HG03095 (cell line): ENCODE data around the gene ERGIC3.

Experiments used
- ATAC-seq: cut with Tn5 transposase; IDR thresholded peaks from one replicate; pipeline ENCODE4 v1.9.1; 2021; ENCODE audit warnings: moderate library complexity; ENCODE audit not compliant: unreplicated experiment

The ERGIC3 gene

DNA sequence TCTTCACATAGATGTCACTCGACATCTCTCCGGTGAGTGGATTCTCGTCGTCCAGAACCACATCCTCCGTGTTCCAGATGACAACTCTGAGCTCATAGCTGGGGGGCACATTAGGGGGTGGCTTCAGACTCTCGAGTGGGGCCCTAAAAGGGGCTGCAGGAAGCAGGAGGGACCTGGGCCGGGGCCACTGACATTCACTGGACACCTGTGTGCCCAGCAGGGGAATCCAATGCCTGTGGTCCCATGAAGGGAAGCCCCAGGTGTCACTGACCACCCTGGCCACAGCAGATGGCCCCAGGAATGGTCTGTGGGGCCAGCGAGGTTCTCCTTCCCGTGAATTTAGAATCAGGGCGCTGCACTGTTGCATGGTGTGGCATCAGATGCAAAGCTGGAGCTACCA lies 18.7 kb downstream of the ERGIC3 start:
- ATAC-seq: no peak

DNA sequence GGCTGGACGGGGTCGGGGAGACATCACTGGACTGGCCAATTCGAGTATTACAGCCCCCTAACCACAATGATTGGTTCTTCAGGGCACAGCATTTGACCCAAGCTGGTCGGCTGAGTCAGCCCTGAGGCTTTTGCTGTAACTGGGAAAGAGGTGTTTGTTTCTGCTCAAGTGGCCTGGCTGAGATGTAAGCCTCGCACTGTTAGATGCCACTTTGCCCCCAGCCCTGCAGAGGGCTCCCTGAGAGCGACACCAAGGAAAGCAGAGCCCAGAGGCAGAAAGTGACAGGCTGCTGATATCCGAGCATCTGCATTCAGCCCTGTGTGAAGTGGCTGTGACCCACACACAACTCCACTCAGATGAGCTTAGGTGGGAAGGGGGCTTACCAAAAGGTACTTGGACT lies 19.4 kb downstream of the ERGIC3 start:
- no peak for ATAC-seq

DNA sequence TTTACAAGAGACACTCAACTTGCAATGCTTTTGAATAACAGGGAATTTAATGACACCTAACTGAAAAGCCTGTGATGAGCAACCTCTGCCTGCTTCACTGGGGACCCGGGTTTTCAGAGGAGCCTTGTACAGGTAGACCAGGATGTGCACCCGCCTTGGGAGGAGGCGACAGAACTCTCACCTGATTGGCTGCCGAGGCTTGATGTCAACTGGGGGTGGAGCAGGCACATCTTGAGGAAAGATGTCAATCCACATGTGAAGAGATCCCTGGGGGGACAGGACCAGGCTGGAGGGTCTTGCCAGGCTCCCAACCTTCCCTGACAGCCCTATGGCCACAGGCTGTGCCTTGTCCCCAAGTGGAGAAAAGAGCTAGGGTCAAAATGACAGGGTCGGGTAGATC lies 19.8 kb downstream of the ERGIC3 start:
- ATAC-seq: no peak

DNA sequence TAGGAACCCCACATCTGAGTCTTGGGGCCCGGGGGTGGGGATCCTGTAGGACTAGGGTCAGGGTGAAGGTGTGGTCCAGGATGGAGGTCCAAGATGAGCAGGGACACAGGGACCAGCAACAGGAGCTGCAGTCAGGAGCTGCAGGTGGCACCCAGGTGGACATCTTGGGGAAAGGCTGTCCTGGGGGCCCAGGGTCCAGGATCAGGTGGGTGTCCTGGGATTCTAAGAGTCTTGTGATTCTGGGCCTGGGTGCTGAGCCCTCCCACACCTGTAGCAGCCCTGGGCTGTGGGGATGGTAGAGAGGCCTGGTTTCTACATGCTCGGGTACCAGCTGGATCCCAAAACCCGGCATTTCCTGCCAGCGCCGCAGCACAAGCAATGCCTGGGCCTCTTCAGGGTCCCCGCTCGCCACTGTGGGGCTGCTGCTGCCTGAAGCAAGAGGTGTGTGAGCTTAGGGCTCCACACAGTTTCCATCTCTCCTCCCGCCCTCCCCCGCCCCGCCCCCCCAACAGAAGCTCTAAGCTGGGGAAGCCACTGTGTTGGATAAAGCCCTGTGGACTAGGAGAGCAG lies 20.7 kb downstream of the ERGIC3 start:
- ATAC-seq: no peak

DNA sequence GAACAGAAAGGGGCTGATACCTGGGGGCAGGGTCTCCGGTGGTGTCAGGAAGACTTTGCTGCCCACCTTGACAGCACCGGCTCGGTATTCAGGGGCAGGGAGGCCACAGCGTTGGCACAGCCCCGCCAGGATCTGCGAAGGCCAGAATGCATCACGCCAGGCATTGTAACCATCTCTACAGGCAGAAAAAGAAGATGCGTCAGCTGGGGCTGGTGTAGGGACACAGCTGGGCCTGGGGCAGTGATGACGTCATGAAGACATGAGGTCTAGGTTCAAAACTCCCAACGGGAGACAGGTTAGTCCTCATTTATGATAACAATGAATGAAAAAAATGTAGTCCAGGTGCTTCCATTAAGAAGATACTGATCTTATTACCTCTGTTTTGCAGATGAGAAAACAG lies 22.0 kb downstream of the ERGIC3 start:
- no peak for ATAC-seq

DNA sequence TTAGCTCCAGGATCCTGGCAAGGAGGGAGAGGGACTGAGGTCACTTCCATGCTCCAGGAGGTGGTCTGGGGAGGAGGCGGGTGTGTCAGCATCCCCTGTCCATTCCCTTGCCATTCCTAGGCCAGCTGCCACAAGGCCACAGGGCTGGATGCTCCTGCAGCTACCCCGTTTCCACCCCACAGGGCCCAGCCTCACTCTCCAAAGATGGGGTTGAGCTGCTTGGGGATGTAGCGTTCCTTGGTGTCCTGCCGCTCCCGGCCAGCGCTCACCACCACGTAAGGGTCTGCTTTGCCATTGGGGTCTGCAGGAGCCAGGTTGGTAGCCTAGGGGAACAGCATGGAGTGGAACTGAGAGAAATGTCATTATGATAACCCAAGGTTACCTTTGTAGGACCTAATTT lies 23.0 kb downstream of the ERGIC3 start:
- ATAC-seq: no peak

DNA sequence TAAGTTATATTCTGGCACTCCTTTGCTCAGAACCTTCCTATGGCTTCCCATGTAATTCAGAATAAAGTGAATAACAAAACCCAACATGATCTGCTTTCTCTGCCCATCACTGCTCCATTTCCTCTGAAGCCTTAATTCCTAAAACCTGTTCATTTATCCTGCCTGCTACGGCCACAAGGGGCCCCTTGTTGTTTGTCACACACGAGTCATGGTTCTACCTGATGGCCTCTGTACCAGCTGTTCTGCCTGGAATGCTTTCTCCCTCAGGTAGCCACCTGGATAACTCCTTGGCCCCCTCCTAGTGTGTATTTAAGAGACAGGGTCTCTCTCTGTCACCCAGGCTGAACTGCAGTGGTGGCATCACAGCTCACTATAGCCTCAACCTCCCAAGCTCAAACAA lies 26.8 kb downstream of the ERGIC3 start:
- ATAC-seq: no peak

- ATAC-seq: no peak
Measured at GRCh38 chr20:35571555-35571954, 29.7 kb downstream of the ERGIC3 start.

- no peak for ATAC-seq
Measured at GRCh38 chr20:35572838-35573237, 31.0 kb downstream of the ERGIC3 start.

DNA sequence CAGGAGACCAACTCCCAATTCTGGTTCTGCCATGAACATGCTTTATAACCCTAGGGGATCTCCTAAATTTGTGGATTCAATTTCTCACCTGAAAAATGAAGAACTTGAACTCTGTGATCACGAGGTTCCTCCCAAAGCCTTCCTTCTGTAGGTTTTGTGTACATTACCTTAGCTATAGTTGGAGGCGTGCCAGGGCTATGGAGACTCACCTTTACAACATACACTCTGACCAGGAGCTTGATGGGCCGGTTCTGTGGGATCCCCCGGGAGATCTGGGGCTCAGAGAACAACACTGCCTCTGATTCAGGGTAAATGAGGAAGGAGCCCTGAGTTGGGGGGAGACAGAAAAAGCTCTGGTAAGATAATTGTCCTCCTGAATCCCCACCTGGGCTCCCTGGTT lies 34.1 kb downstream of the ERGIC3 start:
- ATAC-seq: no peak

- no peak for ATAC-seq
Measured at GRCh38 chr20:35576816-35577215, 34.9 kb downstream of the ERGIC3 start.

- ATAC-seq: no peak
Measured at GRCh38 chr20:35578469-35578868, 36.6 kb downstream of the ERGIC3 start.

GRCh38 chr20:35579196-35579595 lies 37.3 kb downstream of the ERGIC3 start:
- no peak for ATAC-seq

DNA sequence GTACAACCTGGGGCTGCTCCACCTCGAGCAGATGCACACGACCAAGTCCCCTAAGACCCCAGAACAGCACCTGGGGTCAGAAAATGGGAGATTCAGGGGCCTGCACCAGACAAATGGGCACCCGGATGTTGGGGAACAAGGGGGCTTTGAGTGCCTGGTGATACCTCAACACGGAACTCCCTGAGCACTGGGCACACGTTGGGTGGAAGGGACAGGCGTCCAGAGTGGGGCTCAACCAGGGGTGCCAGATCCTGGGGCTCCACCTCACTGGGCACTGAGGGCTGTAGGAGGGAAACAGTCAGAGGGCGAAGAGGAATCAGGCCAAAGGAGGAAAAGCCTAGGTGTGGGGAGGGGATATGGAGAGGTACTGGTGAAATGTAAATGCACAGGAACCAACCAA lies 40.3 kb downstream of the ERGIC3 start:
- ATAC-seq: no peak

DNA sequence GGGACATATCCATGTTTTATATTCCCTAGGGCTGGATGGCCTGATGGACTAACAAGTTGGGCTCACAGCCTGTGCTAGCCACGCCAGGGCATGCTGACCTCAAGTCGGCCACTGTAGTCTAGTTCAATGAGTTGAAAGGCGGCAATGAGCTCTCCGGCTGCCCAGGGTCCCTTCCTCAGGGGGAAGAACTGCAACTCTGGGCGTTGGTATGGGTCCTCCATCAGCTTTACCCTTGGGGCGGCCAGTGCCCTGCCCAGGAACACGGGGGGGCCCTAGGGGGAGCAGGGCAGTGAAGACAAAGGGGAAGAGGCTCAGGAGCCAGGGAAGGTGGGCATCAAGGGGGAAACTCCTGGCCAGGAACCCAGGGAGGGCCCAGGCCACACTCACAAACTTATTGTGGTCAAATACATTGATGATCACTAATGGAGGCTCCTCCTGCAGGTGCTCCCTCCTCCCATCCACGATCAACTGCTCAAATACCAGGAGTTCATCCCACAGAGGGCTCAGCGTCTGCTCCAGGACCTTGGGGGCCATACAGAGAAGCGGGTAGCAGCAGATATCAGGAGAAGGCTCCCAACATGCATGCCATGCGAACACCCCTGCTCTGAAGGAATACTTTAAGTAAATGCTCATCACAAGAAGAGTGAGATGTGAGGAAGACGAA lies 41.0 kb downstream of the ERGIC3 start:
- ATAC-seq: no peak

DNA sequence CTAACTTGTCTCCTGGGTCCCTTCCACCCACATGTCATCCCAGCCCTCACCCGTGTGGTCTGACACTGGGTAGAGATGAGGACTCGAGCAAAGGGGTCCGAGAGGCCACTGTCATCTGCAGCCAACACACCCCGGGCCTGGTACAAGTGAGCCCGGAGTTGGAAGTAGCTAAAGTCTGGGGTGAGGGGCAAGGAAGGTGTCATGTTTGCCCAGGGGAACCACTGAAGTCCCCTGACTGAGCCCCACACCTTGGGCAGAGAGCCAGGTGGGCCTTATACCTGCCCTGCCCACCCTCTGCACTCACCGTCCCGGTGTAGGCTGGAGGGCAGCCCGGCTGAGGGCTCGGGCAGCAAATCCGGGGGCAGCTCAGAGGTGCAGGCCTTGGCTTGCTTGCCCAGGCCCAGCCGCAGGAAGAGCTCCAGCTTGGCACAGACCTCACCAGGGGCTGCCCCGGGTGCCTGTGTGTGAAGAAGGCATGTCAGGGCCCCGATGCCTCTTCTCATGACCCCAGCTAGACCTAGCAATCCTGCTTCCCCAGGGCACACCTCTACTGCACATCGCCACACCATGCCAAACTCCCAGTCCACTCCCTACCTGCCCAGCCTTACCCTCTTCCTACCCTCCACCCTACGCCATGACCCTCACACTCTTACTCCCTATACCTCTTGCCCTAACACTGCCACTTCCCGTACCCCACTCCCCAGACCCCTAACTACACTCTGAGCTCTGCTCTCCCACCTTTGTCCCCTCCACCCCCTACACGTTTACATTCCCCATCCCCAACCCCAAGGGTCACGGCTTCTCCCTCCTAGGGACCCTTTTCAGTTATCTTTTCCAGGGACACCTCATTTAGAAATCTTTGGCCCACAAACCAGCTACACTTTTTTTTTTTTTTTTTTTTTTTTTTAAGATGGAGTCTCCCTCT lies 42.0 kb downstream of the ERGIC3 start:
- ATAC-seq: no peak

- ATAC-seq: no peak
Measured at GRCh38 chr20:35586751-35587425, 45.0 kb downstream of the ERGIC3 start.

DNA sequence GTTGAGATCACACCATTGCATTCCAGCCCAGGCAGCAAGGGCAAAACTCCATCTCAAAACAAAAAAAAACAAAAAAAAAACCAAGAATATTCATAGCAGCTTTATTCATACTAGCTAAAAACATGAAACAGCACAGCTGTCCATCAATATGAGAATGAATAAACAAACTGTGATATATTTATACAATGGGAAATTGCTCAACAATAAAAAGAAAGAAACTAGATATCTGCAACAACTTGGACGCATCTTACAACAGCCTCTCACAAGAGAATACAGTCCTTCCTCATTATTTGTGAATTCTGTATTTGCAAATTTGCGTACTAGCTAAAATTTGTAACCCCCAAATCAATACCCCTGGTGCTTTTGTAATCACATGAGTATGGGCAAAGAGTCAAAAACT lies 45.6 kb downstream of the ERGIC3 start:
- no peak for ATAC-seq

DNA sequence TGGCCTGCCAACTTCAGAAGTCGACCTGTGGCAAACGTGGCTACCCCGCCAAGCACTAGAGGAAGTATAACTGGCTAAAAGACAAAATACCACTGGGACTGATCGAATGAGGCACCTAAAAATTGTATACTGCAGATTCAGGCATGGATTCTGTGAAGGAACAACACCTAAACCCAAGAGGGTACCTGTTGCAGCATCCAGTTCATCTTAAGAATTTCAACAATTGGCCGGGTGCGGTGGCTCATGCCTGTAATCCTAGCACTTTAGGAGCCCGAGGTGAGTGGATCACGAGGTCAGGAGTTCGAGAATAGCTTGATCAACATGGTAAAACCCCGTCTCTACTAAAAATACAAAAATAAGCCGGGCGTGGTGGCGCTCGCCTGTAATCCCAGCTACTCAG lies 46.5 kb downstream of the ERGIC3 start:
- no peak for ATAC-seq

- no peak for ATAC-seq
Measured at GRCh38 chr20:35592339-35592974, 50.6 kb downstream of the ERGIC3 start.

DNA sequence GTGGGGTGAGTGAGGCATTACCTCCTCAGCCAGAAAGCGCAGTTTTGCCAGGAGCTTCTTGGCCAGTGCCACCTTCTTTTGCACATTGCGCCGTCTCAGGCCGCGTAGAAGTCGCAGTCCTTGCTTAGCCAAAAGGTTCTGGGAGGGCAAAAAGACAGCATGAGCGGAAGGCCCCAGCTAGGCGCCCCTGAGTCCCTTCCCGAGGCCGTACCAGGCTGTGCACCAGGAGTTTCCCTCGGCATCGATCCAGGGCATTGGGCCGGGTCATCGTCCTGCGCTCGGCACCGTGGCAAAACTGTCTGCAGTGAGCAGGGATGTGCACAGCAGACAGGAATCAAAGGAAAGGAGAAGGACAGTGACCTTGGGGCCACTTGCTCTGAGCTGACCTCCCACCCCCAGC lies 53.6 kb downstream of the ERGIC3 start:
- ATAC-seq: no peak
